IPS-15b (cell line): ENCODE results near the gene NMRK2.
"Not testable (repeated sequence)": the region's sequence is repeated elsewhere in the genome, so short reads cannot be mapped to it uniquely, and the experiment has no call there.

Experiments used
- H3K27me3 ChIP-seq: one replicate; pipeline ENCODE4 v1.6.1; 2013; ENCODE audit warnings: low read length; ENCODE audit not compliant: control insufficient read depth, insufficient read depth
- H3K36me3 ChIP-seq: one replicate; pipeline ENCODE4 v1.6.1; 2013; ENCODE audit warnings: low read length; ENCODE audit not compliant: control insufficient read depth, insufficient read depth
- H3K4me1 ChIP-seq: one replicate; pipeline ENCODE4 v1.6.1; 2013; ENCODE audit warnings: mild to moderate bottlenecking, low read length; ENCODE audit not compliant: control insufficient read depth, insufficient read depth
- H3K4me3 ChIP-seq: one replicate; pipeline ENCODE4 v1.5.1; 2013; ENCODE audit warnings: low read depth, low read length
- H3K9ac ChIP-seq: one replicate; pipeline ENCODE4 v1.6.1; 2013; ENCODE audit warnings: low read depth, mild to moderate bottlenecking, low read length
- H3K9me3 ChIP-seq: one replicate; pipeline ENCODE4 v1.6.1; 2013; ENCODE audit warnings: mild to moderate bottlenecking, low read length; ENCODE audit not compliant: control insufficient read depth, insufficient read depth

NMRK2 gene

DNA sequence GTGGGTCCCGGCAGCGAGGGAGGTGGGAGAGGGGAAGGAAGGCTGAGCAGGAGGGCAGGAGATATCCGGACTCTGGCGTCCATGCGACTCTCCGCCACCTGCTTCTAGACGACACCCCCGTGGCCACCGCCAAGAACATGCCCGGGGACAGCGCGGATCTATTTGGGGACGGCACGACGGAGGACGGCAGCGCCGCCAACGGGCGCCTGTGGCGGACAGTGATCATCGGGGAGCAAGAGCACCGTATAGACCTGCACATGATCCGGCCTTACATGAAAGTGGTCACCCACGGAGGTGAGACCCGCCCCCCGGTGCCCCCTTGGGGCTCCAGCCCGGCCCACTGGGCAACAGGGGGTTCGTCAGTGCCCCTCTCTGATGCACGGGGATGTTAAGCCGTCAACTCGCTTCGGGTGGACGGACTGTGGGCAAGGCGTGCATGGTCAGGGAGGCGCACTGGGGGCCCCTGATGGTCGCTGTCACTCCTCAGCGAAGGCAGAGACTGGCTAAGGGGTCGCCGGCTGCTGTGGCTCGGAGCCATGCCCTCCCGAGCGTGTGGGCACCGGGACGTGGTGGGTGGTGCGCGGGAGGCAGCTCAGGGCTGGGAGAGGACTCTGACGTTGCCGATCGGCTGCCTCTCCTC, 25.1 kb upstream of the NMRK2 start:
- Histone ChIP-seq H3K9ac (no peak overlapping the region), H3K36me3 (peaks cover 52% of the 10 kb centered on the region)

DNA sequence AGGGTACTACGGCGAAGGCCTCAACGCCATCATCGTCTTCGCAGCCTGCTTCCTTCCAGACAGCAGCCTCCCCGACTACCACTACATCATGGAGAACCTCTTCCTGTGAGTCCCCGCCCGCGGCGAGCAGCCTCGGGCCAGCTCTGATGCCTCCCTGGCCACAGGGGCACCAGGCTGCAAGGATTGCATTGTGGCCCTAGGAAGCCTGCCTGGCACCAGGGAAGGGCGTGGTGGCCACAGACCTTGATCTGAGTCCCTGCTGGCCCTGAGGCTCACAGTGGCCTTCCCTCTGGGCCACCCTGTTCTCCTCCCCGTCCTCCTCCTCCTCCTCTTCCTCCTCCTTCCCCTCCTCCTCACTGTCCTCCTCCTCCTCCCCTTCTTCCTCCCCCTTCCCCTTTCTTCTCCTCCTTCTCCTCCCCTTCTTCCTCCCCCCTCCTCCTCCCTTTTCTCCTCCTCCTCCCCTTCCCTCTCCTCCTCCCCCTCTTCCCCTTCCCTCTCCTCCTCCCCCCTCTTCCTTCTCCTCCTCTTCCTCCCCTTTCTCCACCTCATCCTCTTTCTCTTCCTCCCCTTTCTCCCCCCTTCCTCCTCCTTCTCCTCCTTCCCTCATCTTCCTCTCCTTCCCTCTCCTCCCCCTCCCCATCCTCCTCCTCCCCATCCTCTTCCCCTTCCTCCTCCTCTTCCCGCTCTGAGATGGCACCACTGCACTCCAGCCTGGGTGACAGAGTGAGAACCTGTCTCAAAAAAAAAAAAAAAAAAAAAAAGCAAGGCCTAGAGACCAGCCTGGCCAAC, 24.4 kb upstream of the NMRK2 start:
- peaks cover 52% of the 10 kb centered on the region for H3K36me3 ChIP-seq
- H3K9me3 ChIP-seq = peaks cover 6% of the 10 kb centered on the region
- no peaks in the 10 kb centered on the region for H3K27me3 ChIP-seq
- H3K4me1 ChIP-seq = no peaks in the 10 kb centered on the region
- no peak overlapping the region for H3K4me3 ChIP-seq
- no peak overlapping the region for H3K9ac ChIP-seq

More for the DNA sequence above, 25.1 kb upstream of the NMRK2 start:
- Histone ChIP-seq H3K9me3 (peaks cover 6% of the 10 kb centered on the region), H3K4me1 (no peaks in the 10 kb centered on the region), H3K4me3 (no peak overlapping the region), H3K27me3 (no peaks in the 10 kb centered on the region)

DNA sequence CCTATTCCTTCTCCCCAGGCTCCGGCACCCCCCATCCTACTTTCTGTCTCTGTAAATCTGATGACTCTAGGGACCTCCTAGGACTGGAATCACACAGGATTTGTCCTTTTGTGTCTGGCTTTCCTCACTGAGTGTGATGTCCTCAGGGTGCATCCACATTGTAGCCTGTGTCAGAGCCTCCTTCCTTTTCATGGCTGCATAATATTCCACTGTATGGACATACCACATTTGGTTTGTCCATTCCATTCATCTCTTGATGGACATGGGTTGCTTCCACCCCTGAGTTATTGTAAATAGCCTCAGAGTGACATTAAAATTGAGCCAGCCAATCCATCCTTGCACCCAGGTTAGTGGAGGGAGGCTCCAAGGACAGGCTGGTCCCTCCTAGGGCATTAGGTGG, 22.8 kb upstream of the NMRK2 start:
- H3K9me3 ChIP-seq = peaks cover 6% of the 10 kb centered on the region
- H3K4me3 ChIP-seq = no peak overlapping the region
- no peak overlapping the region for H3K9ac ChIP-seq
- peaks cover 55% of the 10 kb centered on the region for H3K36me3 ChIP-seq
- H3K27me3 ChIP-seq = no peaks in the 10 kb centered on the region
- no peaks in the 10 kb centered on the region for H3K4me1 ChIP-seq

DNA sequence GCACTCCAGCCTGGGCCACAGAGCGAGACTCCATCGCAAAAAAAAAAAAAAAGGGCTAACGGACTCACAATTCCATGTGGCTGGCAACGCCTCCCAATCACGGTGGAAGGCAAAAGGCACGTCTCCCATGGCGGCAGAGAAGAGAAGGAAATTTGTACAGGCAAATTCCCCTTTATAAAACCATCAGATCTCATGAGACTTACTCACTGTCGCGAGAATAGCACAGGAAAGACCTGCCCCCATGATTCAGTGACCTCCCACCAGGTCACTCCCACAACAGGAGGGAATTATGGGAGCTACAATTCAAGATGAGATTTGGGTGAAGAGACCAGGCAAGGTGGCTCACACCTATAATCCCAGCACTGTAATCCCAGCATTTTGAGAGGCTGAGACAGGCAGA, 18.7 kb upstream of the NMRK2 start:
- H3K4me1 ChIP-seq = no peaks in the 10 kb centered on the region
- H3K9me3 ChIP-seq = peaks cover 6% of the 10 kb centered on the region
- H3K27me3 ChIP-seq = no peaks in the 10 kb centered on the region
- peaks cover 54% of the 10 kb centered on the region for H3K36me3 ChIP-seq
- no peak overlapping the region for H3K9ac ChIP-seq
- H3K4me3 ChIP-seq = no peak overlapping the region

DNA sequence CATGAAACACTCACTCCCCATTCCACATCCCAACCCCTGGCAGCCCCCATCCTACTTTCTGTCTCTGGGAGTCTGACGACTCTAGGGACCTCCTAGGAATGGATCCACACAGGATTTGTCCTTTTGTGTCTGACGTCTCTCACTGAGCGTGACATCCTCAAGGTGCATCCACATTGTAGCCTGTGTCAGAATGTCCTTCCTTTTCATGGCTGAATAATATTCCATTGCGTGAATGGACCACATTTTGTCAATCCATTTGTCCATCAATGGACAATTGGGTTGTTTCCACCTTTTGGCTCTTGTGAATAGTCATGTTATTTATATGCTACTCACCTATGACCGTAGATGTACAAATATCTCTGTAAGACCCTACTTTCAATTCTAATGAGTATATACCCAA, 16.8 kb upstream of the NMRK2 start:
- Histone ChIP-seq H3K36me3 (peaks cover 49% of the 10 kb centered on the region), H3K9me3 (no peaks in the 10 kb centered on the region), H3K27me3 (no peaks in the 10 kb centered on the region), H3K9ac (no peak overlapping the region), H3K4me1 (no peaks in the 10 kb centered on the region), H3K4me3 (no peak overlapping the region)

DNA sequence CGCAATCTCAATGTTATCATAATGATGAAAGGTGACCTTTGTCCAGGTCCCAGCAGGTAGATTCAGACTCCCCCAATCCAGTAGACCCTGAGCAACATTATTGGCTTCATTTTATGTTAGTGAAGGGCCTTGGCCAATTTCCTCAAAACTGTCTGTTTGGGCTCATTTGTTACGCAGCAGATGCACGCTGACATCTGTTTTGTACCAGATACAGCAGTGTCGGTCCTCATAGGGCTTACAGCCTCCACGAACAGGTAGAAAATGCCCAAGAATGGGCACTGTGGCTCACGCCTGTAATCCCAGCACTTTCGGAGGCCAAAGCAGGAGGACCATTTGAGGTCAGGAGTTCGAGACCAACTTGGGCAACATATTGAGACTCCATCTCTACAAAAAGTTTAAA, 13.1 kb upstream of the NMRK2 start:
- Histone ChIP-seq H3K27me3 (no peaks in the 10 kb centered on the region), H3K36me3 (peaks cover 42% of the 10 kb centered on the region), H3K4me1 (no peaks in the 10 kb centered on the region)

DNA sequence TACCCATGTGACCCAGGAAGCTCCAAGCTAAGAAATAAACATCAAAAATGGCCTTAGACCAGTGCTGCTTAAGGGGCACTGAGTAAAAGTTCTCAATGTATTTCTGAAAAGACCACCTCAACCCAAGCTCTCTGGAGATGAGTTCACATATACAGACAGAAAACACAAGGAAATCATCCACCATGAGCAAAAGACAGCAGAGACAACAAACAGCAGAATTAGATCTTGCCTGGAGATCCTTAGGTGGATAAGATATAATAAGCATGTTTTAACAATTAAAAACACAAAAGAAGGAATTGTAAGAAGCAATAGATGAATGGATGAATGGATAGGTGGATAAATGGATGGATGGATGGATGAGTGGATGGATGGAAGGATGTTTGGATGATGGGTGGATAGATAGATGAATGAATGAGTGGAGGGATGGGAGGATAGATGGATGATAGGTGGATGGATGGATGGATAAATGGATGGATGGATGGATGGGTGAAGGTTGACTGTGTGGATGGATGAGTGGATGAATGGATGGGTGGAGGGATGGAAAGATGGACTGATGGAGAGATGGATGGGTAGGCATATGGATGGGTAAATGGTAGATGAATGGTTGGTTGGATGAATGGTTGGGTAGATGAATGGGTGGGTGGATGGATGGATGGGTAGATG, 9.6 kb upstream of the NMRK2 start:
- Histone ChIP-seq H3K4me1 (no peaks in the 10 kb centered on the region), H3K9me3 (no peaks in the 10 kb centered on the region), H3K27me3 (no peaks in the 10 kb centered on the region), H3K4me3 (no peak overlapping the region), H3K9ac (no peak overlapping the region), H3K36me3 (peaks cover 39% of the 10 kb centered on the region)

More for the DNA sequence above, 13.1 kb upstream of the NMRK2 start:
- H3K9me3 ChIP-seq = no peaks in the 10 kb centered on the region
- H3K9ac ChIP-seq = no peak overlapping the region
- no peak overlapping the region for H3K4me3 ChIP-seq

DNA sequence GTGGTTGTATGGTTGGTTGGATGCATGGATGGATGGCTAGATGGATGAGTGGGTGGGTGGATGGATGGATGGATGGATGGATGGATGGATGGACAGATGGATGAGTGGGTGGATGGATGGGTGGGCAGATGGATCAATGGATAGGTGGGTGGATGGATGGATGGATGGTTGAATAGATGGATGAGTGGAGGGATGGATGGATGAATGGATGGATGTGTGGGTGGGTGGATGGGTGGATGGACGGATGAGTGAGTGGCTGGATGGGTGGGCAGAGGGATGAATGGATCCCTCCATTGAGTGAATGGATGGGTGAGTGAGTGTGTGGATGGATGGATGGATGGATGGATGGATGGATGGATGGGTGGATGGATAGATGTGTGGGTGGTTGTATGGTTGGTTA, 9.0 kb upstream of the NMRK2 start:
- H3K9me3 ChIP-seq = no peaks in the 10 kb centered on the region
- no peaks in the 10 kb centered on the region for H3K27me3 ChIP-seq
- H3K4me3 ChIP-seq = no peak overlapping the region
- no peaks in the 10 kb centered on the region for H3K4me1 ChIP-seq
- no peak overlapping the region for H3K9ac ChIP-seq
- H3K36me3 ChIP-seq = peaks cover 33% of the 10 kb centered on the region

DNA sequence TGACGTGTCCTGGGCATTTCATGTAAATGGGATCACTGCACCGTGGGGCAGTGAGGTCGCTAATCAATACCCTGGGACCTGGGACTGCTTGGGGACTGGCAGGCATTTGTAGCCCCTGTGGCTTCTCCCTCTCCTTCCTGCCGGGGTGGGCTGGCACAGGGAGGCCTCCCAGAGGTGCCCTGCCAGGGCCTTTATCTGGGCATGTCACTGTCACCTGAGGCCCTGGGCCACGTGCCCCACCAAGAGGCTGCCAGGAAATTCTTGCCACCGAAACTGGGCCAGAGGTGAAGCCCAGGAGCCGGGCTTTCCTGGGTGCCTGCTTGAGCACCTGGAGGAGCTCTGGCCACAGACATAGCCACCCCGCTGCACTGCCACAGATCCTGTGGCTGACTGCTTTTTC, 1.8 kb upstream of the NMRK2 start:
- Histone ChIP-seq H3K9ac (no peak overlapping the region), H3K36me3 (peaks cover 5% of the 10 kb centered on the region), H3K4me1 (no peaks in the 10 kb centered on the region)

DNA sequence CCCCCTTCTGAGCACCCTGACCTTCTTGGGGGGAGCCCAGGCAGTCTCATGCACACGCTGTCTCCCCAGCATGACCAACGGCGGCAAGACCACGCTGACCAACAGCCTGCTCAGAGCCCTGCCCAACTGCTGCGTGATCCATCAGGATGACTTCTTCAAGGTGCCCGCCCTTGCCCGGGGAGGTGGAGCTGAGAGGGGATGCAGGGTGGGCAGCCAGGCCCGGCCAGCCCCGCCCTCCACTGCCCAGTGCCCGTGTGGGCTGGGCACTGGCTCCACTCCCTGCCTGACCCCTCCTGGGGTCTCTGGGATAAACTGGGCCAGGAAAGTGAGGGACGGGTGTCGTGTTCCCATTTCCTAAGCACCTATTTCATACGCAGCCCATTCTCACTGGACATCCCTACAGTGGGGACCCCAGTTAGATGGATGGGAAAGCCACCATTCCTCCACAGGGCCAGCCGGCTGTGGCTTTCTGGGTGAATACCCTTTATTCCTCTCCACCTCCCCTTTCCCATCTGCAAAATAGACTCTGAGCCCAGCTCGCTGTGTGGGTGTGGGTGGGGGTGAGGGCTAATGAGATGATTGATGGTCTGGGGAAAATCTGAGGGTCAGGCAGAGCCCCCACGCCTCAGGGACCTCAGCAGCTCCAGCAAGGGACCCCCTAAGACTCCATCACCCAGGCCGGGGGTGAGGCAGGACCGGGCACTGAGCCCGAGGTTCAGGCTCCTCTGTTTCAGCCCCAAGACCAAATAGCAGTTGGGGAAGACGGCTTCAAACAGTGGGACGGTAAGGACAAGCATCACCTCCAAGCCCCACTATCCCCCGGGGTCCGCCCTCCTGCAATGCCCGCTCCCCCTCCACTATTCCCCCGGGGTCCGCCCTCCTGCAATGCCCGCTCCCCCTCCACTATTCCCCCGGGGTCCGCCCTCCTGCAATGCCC, 3.9 kb downstream of the NMRK2 start:
- Histone ChIP-seq H3K4me1 (no peaks in the 10 kb centered on the region), H3K4me3 (no peak overlapping the region), H3K9me3 (no peaks in the 10 kb centered on the region), H3K27me3 (no peaks in the 10 kb centered on the region), H3K36me3 (peaks cover 32% of the 10 kb centered on the region), H3K9ac (no peak overlapping the region)

More for the DNA sequence above, 1.8 kb upstream of the NMRK2 start:
- H3K4me3 ChIP-seq = no peak overlapping the region
- no peaks in the 10 kb centered on the region for H3K9me3 ChIP-seq
- H3K27me3 ChIP-seq = no peaks in the 10 kb centered on the region

DNA sequence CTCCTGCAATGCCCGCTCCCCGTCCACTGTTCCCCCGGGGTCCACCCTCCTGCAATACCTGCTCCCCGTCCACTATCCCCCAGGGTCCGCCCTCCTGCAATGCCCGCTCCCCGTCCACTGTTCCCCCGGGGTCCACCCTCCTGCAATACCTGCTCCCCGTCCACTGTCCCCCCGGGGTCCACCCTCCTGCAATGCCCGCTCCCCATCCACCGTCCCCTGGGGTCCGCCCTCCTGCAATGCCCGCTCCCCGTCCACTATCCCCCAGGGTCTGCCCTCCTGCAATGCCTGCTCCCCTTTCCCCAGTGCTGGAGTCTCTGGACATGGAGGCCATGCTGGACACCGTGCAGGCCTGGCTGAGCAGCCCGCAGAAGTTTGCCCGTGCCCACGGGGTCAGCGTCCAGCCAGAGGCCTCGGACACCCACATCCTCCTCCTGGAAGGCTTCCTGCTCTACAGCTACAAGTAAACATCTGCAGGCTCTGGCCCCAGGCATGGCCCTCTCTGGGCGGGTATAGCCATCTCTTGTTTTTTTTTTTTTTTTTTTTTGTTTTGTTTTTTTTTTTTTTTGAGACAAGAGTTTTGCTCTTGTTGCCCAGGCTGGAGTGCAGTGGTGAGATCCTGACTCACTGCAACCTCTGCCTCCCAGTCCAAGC, 5.6 kb downstream of the NMRK2 start:
- not testable (repeated sequence) for H3K9ac ChIP-seq

More for the DNA sequence above, 5.6 kb downstream of the NMRK2 start:
- H3K9me3 ChIP-seq, H3K27me3 ChIP-seq, H3K4me3 ChIP-seq, H3K4me1 ChIP-seq: not testable (repeated sequence)
- H3K36me3 ChIP-seq = peaks cover 46% of the 10 kb centered on the region
